SIG-M5 treated with dmso at 0.1 percent for 504 hours (cell line): ENCODE results near the gene SLC9A9.

Experiments used
- DNase-seq: peaks from one replicate; lab custom pipeline; 2025; ENCODE audit not compliant: unreplicated experiment; lab: John Stamatoyannopoulos, UW

Gene SLC9A9

DNA sequence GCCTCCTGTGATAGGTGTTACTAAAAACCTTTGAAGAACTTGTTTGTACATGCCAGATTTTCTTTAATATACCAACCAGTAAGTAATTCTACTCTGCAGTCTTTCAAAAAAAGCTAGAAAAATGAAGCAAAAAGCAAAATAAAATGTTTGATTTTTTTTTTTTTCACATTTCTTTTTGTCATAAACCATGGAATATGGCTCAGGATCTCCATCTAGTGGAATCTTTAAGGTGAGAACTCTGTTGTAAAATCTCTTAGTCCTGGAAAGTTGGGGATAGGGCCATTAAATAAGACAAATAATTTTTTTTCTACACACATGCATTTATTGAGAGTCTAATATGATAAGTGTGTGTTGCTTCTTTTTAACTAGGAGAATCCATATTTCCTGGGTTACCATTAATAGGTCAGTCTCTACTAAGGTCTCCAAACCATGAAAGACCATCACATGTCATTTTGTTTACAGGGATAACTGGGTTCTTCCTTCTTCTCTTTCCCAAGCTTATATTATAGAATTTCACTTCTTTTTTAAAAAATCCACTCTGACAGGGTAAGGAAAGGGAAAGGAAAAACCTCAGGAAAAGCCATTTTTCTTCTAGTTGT lies 84.6 kb downstream of the SLC9A9 start:
- DNase-seq = peak; percentile 3

DNA sequence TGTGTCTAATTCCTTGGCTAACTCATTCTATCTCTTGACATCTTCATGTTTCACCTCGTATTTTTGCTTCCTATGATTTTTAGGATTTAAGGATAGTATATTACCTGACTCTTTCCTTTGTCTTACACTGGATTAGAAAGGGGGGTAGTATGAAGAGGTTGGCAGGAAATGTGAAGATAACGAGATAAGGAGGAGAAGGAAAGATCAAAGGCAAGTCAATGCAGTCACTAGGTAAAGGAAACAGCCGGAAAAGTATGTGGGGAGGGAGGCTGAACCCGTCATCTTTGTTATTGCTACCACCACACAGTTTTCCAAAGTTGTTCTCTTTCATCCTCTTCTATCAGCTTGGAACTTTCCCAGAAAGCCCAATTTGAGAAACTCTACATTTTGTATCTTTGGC lies 90.6 kb downstream of the SLC9A9 start:
- no peak for DNase-seq

GRCh38 chr3:143755978-143756377 lies 92.3 kb downstream of the SLC9A9 start:
- DNase-seq = no peak

GRCh38 chr3:143754090-143754489 lies 94.2 kb downstream of the SLC9A9 start:
- DNase-seq = no peak

DNA sequence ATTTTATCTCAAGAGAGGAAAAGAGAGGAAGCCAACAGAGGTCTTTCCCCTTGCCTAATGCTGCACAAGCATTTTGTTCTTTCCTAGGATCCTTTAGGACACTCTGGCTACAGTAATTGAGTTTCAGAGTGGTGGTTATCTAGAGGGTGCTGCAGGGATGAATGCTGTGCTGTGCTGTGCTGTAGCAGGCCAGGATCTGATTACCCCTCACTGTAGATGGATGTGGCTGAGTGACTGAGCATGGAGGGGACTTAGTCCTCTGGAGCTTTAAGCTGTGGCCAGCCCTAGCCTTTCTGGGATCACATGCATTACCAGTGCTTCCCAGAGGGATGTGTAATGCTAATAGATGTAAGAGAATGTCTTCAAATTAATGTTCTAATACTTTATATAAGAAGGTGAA lies 94.8 kb downstream of the SLC9A9 start:
- no peak for DNase-seq

DNA sequence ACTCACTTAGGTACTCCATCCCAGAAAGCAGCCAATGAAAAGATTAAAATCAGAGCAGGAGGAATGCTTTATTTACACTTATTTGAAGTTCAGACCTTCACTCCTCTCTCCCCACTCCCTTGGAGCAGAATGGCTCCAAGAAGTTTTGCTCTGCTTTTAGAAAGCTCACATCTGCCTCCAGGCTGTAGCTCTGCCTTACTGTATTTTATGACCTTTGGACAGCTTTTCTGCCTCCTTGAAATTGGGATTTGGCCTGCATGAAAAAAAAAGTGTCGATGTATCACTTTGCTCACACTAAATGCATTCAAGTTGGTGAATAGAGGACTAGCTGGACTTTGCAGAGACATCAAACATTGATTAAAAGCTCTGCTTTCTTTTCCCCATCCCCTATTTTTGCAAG lies 95.3 kb downstream of the SLC9A9 start:
- no peak for DNase-seq

- peak; percentile 77 for DNase-seq
Measured at GRCh38 chr3:143751643-143752178, 96.6 kb downstream of the SLC9A9 start.

- no peak for DNase-seq
Measured at GRCh38 chr3:143750841-143751240, 97.4 kb downstream of the SLC9A9 start.

- no peak for DNase-seq
Measured at GRCh38 chr3:143749926-143750325, 98.3 kb downstream of the SLC9A9 start.

DNA sequence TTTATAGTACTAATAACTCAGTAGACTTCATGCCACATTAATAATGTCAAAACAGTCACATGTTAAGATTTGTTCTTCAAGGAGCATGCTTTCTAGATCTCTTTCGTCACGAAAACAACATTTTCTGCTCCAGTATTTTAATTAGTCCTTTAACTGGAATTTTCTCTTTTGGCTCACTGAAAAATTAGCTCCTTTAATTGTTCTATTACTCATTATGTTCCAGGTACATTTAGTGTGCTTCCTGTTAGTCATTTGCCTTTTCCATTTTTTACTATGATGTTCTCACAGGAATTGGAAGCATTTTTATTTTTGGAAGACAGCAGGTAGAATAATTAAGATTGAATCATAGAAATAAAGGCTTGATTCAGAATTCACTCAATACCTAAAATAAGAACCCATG lies 111.2 kb downstream of the SLC9A9 start:
- no peak for DNase-seq

DNA sequence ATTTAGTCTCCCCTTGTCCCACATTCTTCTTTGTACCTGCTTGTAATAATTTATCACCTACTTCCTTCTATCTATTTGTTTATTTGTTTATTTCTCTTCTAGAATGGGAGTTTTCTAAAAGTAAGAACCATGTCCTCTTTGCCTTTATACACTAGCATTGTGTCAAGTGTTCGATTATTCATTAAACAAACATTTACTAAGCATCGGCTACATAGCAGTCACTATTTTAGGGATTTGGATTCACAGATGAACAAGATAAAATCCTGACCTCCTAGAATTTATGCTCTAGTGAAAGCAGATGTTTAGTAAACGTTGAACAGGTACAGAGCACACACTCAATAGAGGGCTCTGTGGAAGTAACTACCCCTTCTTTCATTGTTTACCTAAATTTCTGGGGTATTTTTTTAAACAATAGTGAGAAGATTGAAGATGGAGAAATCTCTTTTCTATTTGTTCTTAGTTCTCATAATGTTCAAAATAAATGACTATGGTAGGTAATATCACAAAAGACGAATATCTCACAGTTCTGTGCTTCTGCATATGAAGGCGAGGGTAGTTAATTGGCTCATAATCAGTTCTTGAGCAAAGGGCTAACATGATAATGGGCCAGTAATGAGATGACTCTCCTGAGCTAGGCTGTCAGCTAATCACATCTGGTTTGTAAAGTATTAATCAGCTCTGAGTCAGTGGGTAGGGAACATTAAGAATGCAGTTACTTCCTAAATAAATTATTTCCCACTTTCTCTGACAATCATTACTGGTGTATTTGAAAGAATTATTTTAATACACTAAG lies 111.9 kb downstream of the SLC9A9 start:
- DNase-seq = no peak

GRCh38 chr3:143731776-143732175 lies 116.5 kb downstream of the SLC9A9 start:
- DNase-seq = no peak

GRCh38 chr3:143731320-143731719 lies 116.9 kb downstream of the SLC9A9 start:
- no peak for DNase-seq

DNA sequence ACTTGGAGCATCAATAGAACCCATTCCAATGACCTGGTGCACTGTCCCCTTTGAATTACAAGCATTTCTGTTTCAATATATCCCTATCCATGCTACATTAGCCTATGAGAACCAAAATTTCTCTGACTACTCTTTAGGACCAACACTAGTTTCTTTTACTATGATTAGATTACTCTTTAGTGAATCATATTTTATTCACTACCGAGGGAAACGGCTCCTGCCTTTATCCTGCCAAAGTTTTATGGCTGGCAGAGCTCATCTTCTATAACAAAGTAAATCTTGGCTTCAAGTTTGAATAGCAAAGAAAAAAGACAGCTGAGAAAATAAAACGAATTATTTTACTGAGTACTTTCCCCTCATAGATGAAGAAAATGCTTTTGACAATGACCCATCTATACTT lies 120.9 kb downstream of the SLC9A9 start:
- no peak for DNase-seq

DNA sequence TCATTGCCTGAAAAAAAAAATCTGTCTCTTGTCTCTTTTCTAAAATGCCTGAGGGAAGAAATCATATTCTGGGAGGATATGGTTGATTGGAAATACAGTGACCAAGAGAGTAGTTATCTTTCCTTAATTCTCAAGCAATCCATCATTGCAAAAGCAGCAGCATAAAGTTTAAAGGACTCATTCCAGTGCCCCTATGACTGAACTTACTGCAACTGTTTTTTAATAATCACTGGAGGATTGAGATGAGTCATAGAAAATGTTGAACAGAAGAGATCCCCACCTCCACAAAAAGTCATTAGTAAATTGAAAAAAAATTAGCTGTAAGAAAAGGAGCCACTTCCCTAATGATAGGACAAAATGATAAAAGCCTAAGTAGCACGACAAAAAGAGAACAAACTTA lies 121.5 kb downstream of the SLC9A9 start:
- DNase-seq = no peak

DNA sequence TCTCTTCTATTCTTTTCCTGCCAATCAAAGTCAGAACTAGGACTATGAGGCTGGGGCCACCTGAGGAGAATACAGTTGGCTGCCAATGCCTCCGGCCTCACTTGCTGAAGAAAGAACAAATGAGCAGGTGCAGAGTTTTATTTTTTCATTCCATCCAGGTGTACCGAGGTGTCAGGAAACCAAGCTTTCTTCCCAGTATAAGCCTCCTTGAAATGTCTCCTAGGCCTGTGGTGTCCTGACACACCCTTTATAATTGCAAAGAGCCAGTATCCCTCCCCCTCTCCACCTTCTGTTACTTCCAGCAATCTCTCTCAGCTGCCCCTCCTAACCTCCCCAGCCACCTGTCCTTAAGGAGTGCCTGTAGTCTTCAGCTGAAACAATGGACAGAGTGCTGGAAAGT lies 127.9 kb downstream of the SLC9A9 start:
- no peak for DNase-seq

- DNase-seq = no peak
Measured at GRCh38 chr3:143718463-143718862, 129.8 kb downstream of the SLC9A9 start.

DNA sequence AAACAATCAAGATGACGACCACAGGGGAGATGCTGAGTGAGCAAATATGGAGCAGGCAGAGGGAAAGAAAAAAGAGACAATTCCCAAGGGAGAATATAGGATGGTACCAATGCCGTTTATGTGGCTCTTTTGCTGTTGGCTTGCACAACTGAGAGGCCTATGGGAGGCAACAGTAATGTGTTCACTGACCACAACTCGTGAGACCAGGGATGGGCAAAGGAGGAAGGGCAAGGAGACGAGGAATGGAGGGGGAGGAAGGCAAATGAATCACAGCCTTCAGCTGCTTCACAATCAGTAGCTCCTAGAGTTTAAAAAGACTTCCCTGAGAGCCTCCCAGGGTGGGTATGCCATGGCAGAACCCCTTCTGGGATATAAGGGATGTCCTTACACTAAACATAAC lies 131.5 kb downstream of the SLC9A9 start:
- no peak for DNase-seq

GRCh38 chr3:143712522-143712921 lies 135.7 kb downstream of the SLC9A9 start:
- DNase-seq = no peak

DNA sequence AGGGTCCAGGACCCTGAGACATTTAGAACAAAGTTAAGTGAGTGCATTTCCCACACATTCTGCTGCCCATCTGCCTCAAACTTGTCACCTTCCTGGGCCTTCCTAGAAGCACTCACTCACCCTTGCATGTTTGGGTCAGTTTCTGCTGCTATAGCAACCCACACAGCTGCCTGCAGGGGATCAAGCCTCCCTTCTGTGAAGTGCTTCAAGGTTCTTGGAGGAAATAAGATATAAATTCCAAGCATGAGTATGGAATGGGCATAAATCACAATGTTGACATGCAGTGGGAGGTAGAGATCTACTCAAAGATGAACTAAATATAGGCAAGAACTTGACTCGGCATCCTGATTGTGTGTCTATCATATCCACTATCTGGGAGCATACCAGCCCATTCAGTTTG lies 140.4 kb downstream of the SLC9A9 start:
- DNase-seq = no peak

- no peak for DNase-seq
Measured at GRCh38 chr3:143700431-143700975, 147.8 kb downstream of the SLC9A9 start.

DNA sequence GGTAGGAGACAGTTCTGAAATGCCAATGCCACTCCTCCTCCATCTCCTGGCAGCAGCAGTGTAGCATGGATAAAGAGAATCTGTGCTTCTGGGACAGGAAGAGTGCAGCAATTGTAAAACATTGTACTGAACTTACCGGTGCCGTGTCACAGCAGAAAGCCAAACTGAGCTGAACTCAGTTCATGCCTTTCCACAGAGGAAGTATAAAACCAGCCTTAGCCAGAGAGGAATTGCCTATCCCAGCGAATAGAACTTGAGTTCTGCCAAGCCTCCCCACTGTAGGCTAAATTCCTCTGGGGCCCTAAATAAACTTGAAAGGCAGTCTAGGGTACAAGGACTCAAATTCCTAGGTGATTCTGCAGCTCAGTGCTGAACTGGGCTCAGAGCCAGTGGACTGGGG lies 148.8 kb downstream of the SLC9A9 start:
- no peak for DNase-seq
